NCI-H226 (cell line): ENCODE results near the gene SAMD9L.
A peak's percentile ranks its signal among the peaks of the same experiment; 100 is the strongest.

Source experiments
- DNase-seq: peaks from one replicate; pipeline ENCODE4 v3.0.0-alpha.2; 2015

The SAMD9L gene

DNA sequence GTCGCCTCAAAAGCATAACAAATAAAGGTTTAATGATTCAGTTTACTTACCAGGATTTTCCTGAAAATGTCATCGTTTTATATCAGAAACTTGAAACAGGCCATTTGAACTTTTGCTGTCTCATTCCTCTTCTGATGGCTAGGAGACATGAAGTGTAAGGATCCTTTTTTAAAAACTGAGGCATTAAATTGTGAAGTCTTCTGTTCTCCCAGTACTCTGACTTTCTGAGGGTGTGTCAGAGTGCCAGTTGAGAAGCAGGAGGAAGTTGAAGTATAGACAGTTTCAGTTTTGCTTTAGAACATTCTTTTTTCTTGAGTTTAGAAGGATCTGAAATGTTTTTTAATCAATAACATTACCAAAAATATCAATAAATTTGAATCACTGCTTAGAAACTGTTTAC is at the start of gene SAMD9L:
Gene SAMD9L, minus strand, starts transcription at position 242 of the 400 bp plus-strand sequence. CDS start 12,414 bp downstream, outside the sequence.
- DNase-seq, result no peak

DNA sequence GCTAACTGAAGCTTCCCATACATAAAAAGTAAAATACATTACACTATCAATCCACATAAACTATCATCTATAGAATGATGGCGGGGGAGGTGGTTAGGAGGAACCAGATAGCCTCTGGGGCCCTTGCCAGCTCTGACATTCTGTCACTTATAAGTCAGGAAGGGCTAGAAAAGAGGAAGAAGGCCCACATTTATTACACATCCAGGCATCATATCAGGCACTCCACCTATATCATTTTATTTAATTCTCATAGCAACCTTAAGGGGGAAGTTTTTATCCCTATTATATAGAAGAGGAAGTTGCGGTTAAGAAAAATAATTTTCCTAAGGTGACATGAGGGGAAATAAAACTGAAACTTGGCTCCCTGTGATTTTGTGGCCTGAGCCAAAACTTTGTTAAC is 48.2 kb upstream of the SAMD9L start:
- no peak for DNase-seq

DNA sequence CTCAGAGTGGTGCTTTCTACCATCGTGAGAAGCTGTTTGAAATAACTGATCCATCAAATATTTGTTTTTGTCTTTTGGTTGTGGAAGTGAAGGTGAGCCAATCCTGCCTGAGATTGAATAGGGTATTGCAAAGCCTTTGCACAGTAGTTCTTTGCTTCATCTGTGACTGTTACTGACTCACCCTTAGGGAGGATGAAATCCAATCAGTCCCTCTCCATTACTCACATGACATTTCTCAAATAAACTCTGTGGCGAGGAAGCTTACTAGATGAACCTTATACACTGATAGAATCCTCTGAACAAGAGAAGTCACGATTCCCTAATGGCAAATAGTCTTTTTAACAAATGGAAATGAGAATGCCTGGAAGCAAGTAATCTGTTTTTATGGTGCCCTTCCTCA is 46.2 kb upstream of the SAMD9L start:
- peak; percentile 51 for DNase-seq

DNA sequence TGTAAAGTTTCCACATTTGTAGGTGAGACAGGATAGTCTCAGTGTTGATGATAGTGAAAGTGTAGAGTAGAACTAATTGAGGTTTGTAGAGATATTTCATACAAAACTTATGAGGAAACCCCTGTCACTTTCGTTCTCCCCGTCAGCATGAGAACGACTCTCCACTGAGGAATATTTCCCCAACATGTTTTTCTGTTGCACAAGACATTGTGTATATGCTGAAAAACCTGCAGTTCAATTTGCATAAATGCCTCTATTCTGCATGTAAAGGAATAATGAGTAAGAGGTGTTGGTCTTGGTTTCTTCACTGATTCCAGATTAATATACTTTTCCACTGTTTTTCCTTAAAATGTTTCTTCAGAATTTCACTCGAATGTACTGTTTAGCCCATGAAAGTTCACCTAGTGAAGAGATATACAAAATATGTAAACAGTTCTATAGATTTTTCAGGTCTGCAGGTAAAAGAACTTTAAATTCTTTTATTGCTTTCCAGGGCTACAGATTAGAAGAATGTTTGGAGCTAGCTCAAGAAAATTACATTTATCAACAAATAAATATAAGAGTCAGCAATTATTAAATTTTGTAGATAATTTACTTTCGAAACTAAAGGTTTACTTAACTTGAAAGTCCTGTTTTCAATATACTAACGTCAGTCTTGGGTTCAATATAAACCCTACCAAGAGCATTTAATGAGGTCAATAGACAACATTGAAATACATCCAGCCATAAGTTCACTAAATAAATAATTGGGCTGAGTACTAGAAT is 40.9 kb upstream of the SAMD9L start:
- DNase-seq, result no peak

DNA sequence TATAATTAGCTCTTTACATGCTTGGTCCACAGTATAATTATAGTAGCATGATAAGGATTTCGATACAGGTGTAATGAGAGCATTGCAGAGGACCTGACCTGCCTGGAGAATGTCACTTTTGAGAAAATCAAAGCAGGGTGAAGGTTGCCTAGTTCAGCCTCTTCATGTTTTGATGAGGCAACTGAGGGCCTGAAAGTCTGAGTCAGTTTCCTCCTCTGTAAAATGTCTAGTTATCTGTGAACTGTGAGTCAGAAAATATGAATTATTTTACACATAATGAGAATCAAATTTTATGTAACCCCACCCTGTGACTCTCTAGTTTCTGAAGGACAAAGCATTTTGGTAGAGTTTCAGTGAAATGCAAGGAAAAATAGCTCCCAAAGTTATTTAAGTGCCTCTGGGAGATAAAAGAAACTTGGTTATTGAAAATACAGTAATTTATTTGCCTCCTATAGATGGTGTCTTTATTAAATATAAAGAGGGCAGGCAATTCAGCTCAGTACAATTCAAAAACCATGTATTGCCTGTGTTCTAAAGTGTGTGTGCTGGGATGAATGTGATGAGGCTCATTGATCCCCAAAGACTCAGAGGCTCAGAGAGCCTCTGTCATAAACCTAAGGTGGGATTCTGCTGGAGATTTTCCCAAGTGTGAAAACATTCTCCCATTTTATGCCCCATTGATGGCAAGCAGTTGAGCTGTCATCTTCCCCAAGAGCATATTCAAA is 37.3 kb upstream of the SAMD9L start:
- DNase-seq, result peak; percentile 74

DNA sequence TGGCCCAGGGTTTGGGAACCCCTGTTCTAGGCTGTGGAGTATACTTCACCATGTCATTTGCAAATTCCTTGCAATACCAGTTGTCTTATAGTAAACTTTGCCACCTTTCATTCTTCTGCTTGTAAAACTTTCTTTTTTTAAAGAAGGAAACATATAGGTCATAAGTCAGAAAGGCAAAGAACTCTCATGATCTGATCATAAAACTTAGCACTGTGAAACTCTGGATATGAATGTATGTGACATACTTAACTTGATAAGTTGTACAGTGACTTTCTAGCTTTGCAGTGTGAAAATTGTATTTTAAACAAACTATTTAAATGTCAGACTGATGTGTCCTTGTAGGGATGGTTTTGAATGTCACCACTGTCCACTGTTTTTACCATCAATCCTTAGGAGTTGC is 31.0 kb upstream of the SAMD9L start:
- no peak for DNase-seq

DNA sequence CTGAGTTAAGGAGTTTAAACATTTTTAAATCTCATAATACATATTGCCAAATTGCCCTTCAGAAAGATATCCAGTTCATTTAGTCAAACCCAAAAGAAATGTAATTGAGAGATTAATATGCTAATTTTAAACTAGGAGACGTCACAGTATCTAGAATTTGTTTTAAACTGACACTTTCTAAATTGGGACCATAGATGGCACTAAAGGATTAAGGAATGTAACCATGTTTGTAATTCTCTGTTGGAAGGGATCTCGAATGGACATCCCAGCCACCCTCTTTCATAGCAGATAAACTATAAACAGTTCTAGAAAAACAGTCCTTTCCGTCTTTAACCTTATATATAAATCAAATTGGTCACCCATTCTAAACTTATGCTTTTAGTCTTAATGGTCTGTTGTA is 30.0 kb upstream of the SAMD9L start:
- no peak for DNase-seq

DNA sequence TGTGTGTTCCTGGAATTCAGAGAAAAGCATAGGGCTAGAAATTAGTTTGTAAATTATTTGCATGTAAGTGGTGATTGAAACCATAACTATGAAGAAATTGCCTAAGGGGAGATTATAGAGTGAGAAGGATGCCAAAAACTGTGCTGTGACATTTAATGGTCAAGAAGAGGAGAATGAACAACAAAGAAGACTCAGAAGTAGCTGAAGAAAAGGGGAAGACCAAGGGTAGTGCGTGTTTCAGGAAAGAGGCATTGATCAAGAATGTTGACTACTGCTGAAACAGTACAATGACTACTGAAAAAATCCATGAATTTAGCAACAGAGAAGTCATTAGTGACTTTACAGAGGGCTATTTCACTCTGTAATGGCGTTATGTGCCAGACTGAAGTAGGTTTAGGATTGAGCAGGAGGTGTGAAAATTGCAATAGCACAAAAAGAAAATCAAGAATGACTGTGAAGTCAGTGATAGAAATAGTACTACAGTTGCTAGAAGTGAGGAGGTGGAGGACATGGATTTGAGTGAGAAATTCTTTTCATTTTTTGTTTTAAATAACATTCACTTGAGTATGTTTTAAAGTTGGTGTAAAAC is 28.9 kb upstream of the SAMD9L start:
- no peak for DNase-seq

DNA sequence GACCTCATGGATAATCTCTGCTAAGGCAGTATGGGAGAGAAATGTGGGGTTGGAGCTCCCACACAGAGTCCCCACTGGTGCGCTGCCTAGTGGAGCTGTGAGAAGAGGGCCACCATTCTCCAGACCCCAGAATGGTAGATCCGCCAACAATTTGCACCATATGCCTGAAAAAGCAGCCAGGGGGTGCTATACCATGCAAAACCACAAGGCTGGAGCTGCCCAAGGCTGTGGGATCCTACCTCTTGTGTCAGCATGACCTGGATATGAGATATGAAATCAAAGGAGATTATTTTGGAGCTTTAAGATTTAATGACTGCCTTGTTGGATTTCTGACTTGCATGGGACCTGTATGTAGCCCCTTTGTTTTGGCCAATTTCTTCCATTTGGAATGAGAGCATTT is 27.0 kb upstream of the SAMD9L start:
- DNase-seq, result no peak

DNA sequence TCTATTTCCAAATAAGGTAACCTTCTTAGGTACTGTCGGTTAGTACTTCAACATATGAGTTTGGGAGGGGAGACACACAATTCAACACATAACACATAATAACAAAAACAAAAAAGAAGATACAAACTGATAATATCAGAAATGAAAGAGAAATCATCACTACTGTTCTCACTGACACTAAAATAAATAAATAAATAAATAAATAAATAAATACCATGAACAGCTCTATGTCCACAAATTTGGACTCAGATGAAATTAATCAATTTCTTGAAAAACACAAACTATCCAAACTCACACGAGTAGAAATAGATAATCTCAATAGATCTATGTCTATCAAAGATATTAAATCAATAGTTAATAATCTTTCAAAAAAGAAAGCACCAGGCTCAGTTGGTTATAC is 24.5 kb upstream of the SAMD9L start:
- DNase-seq, result no peak

DNA sequence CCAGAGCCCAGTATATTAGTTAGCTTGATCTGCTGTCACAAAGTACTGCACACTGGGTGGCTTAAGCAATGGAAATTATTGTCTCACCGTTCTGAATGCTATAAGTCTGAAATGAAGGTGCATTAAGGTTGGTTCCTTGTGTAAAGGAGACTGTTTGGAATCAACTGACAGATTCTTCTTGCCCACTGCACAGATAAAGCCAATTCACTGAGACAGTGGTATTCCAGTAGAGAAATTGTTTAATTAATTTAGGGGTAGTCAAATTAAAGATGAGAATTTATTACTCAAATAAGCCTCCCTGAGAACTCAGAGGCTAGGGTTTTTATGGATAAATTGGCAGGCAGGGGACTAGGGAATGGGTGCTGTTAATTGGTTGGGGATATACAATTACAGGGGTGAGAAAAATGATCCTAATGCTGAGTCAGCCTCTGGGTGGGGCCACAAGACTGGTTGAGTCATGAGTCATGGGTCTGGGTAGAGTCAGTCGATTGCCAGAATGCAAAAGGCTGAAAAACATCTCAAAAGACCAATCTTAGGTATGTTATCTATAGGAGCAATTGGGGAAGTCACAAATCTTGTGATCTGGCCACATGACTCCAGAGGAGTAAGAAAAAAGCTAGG is 23.5 kb upstream of the SAMD9L start:
- DNase-seq, result peak; percentile 11

DNA sequence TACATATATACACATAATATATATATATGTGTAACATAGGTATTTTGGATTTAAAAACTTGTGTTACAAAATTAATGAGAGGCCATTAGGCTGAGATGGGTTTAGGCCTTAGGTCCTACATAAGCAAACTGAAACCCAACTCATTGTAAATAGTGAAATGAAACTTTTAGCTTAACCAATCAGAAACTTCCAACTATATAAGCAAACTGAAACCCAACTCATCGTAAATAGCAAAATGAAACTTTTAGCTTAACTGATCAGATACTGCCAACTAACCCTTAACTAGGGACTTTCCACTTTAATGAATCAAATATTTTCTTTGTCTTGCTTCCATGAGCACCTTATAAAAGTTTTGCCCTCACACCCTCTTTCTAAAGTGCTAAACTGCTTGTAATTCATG is 17.3 kb upstream of the SAMD9L start:
- no peak for DNase-seq

DNA sequence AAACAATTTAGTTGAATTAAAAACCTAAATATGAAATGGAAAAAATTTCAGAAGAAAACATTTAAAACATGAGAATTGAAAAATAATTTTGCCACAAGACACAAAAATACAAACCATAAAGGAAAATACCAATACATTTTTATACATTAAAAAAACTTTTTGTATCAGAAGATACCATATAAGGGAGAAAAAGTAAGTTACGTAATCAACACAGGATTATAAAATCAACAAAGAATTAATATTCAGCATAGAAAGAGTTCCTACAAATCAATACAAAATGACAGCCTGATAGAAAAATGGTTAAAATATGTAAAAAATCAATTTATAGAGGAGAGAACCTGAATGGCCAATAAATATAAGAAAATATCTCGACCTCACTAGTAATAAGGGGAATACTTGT is 16.6 kb upstream of the SAMD9L start:
- no peak for DNase-seq

DNA sequence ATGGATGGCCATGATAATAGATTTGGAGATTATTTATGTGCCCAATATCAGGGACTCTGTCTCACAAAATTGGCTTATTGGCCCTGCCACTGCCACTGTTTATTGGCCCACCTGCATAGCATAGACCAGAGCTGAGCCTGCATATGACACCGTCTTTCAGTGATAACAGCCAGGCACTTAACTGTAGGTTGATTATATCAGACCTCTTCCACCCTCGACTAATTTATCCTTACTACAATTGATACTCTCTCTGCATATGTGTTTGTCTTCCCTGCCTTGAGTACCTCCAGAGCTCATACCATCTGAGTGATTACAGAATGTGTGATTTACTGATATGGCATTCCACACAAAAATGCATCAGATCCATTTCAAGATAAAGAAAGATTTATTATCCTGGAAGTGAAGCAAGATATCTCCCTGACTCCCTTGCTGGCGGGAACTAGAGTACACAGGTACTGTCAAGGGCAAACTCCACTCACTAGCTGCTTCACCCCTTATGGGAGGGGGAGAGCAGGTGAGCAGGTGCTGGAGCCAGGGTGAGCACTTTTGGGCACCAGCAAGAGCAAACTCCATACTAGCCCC is 13.1 kb upstream of the SAMD9L start:
- peak; percentile 21 for DNase-seq

DNA sequence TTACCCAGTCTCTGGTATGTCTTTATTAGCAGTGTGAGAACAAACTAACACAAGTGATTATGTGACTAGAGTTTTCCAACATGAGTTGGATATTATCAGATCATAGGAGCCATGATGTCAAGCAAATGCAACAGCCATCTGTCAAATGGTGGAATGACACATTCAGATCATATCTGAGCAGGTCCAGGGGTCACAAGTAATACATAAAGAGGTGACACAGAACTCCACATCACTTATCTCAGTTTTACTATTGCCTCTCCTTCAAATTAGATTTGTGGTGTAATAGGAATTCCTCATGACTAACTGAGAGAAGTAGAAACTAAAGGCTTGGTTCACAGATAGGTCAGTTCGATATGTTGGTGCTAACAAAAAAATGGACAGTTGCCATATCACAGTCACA is 12.2 kb upstream of the SAMD9L start:
- DNase-seq, result peak; percentile 68

DNA sequence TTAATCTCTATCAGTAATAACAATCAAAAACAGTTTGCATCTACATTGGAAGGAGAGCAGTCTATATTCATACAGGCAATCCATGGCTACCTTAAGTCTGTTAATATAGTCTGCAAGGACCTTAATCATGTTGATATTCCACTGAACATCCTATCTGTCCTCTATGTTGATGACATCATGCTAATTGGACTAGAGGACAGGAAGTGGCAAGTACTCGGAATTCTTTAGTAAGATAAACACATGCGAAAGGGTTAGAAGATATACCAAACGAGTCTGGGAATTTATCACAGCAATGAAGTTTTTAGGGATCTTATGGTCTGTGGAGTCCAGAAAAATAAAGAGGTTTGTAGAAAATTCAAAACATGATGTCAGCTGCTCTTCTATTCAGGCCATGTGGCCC is 11.3 kb upstream of the SAMD9L start:
- DNase-seq, result no peak

DNA sequence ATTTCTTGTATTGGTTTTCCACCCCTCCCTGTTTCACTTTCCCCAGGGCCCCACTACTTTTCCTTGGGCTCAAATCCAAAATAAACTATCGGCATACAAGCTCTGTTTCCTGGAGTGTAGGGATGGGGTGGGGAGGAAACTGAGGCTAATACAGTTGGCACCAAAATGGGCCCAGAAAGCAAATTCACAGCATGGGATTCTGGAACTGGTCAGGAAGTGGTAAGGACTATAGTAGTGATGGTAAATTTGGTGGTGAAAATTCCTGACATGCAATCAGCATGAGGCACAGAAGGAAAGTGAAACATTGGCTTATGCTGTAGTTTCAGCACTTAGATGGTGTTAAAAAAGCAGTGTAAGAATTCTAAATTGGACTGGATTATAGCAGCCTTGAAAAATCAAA is 8.7 kb upstream of the SAMD9L start:
- DNase-seq, result peak; percentile 68

DNA sequence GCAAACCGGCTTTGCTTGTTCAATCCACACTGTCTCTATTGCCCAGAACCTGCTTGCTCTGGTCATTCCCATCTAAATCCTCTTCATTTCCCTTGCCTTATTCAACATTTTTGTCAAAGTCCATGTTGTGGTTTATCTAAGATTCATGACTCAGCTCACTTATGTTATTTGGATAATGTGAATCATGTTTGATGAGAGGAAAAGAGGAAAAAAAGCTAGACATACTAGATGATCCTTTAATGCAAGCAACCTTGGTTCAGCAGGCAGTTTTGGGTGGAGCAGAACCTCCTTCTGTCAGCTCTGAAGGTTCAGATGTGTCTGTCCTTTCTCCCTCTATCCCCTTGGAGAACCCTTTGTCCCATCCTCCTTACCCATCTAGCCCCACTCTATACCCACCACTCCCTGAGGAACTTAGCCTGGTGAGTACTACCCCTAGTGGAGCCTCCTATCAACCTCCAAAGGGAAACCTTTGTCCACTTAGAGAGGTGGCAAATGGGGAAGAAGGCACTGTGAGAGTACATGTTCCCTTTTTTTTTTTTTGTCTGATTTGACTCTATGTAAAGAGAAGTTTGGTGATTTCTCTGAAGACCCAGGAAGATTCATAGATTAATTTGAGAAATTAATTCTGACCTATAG is 2.1 kb upstream of the SAMD9L start:
- DNase-seq, result peak; percentile 60

DNA sequence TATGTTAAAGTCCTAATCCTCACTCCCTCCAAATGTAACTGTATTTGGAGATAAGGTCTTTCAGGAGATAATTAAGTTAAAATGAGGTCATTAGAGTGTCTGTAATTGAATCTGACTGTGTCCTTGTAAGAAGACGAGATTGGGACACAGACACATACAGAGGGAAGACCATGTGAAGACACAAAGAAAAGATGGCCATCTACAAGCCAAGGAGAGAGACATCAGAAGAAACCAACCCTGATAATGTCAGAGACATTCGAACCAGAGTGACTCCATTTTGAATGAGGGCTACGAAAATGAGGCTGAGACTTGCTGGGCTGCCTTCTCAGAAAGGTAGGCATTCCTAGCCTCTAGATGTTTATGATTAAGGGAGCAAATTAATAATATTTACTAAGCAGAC is 542 bp upstream of the SAMD9L start:
- no peak for DNase-seq

DNA sequence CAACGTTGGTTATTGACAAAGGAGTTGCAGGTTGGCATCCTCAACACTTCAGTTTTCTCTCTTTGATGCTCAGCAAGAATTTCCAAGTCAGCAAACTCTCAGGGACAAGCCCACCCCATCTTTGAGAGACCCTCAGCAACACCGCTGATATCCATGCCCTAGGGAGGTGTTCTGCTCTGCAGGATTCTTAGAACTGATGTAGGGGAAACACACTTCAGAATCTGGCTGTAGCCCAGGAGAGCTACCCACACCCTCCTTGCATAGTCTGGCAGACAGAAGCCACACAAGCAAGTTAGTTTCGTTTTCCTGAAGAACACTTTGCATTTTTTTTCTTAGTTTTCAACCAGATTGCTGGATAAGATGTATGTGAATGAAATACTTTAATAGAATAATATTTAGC is 822 bp downstream of the SAMD9L start:
- DNase-seq, result peak; percentile 26

DNA sequence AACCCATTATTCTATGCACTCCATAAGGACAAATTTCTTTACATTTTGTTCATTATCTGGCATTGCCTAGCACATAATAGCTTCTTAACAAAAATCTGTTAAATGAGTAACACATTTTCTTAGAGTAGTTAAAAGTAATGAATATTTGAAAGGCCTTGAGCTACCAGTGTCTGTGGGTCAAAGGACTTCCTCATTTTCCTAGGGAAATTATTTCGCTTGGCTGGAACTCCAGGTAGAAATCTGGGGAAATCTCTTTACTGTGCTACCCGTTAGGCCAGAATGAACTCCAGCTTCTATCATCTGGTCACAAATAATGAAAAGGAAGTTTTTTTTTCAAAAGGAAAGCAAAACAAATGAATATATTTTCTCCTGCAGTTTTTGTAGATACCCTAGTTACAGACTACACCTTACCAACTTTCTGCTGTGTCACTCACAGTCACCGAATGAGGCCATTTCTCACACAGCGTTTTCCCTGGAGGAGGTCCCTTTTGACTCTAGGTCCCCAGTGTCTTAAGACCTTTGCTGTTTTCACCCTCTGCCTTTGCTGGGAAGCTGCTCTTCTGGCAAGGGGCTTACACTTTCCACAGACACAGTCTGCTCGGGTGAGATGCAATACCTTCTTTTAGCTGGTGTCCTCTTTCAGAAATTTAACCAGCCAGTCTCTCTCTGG is 1.6 kb downstream of the SAMD9L start:
- no peak for DNase-seq

DNA sequence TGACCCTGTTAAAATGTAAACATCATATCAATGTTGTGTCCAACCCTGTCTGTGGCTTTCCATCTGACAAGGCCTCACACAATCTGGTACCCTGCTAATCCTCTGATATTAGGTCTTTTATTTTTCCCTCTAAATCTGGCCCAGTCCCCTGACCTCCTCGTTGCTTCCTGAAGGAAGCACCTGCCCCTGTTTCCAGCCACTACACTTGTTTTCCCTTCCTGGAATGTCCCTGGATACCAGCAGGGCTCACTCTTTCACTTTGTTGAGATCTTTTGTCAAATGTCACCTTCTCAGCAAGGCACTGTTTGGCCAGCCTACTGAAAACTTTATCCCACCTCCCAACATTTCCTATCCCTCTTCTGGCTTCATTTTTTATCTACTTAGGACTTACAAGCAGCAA is 2.1 kb downstream of the SAMD9L start:
- no peak for DNase-seq
